Epithelial cell of esophagus (primary cell): Measurements from ENCODE around the gene SLC28A1.
A peak's percentile ranks its signal among the peaks of the same experiment; 100 is the strongest.

ENCODE experiments used
- DNase-seq: peaks from one replicate; pipeline ENCODE4 v3.0.0; 2010; ENCODE audit warnings: low read depth
- H3K4me3 ChIP-seq: 2 replicates; pipeline ENCODE4 v1.5.1; 2011; ENCODE audit warnings: mild to moderate bottlenecking, low read length, control low read depth
- TF ChIP-seq, protein P1 (sequence below): IDR thresholded peaks from 2 replicates; pipeline ENCODE4 v1.5.1; 2011; ENCODE audit warnings: low read depth, mild to moderate bottlenecking, low read length, control low read depth, inconsistent platforms; ENCODE audit not compliant: insufficient read depth; ENCODE audit errors: missing control alignments

The SLC28A1 gene

DNA sequence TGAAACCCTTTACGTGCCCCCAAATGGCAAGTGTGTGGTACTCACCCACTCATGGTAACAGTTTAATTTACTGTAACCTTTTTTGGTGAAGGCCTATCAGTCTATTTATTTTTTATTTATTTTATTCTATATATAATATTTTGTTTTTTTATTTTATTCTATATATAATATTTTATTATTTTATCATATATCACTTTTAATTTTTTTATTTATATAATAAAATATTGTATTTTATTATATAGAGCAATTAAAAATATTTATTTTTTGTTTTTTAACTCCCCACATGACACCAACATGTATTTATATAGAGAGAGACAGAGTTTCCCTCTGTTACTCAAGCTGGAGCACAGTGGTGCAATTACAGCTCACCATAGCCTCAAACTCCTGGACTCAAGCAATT lies 41.4 kb downstream of the SLC28A1 start:
- no peak for DNase-seq
- no peak overlapping the region for H3K4me3 ChIP-seq
- TF ChIP-seq, protein P1, sequence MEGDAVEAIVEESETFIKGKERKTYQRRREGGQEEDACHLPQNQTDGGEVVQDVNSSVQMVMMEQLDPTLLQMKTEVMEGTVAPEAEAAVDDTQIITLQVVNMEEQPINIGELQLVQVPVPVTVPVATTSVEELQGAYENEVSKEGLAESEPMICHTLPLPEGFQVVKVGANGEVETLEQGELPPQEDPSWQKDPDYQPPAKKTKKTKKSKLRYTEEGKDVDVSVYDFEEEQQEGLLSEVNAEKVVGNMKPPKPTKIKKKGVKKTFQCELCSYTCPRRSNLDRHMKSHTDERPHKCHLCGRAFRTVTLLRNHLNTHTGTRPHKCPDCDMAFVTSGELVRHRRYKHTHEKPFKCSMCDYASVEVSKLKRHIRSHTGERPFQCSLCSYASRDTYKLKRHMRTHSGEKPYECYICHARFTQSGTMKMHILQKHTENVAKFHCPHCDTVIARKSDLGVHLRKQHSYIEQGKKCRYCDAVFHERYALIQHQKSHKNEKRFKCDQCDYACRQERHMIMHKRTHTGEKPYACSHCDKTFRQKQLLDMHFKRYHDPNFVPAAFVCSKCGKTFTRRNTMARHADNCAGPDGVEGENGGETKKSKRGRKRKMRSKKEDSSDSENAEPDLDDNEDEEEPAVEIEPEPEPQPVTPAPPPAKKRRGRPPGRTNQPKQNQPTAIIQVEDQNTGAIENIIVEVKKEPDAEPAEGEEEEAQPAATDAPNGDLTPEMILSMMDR = no peak

DNA sequence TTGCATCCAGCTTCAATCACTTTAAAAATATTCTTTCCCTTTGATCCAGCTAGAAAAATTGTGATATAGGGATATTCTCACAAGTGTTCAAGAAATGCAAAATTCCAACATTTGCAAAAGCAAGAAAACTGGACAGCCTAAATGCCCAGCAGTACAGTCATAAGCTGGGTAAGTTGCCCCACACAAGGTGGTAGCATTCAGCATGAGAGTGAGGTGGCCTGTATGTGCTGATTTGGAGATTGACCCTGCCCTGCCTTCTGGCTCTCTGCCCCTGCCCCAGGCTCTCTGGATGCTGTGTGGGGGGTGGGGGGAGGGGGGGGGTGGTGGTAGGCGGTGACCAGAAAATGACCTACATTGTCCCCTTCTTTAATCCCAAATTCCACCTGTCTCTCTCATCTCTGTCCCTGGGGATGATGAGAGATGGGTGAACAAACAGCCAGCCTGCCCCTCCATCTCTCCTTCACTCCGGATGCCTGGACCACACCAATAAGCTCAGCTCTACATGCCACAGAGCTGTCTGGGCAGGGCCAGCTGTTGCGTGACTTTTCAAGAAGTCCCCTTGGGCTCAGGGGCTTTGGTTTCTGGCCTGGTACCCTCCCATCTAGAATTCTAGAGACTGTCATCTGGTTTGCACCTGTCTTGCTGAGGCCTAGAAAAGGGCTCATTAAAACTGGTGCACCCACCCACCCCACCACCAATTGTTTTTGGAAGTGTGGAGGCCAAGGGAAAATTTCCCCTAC lies 42.2 kb downstream of the SLC28A1 start:
- no peak overlapping the region for H3K4me3 ChIP-seq
- TF ChIP-seq, protein P1 = no peak
- DNase-seq = no peak

DNA sequence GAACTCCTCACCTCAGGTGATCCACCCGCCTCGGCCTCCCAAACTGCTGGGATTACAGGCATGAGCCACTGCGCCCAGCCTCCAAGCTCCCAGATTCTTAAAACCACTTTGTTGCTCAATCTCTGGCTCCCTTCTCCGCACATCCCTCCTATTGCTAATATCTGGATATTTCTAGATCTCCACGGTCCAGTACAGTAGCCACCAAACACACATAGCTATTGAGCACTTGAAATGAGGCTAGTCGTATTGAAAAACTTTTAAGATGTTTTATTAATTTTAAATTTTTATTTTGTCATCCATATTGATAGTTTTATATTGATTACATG lies 44.3 kb downstream of the SLC28A1 start:
- TF ChIP-seq, protein P1 = no peak
- no peak for DNase-seq

DNA sequence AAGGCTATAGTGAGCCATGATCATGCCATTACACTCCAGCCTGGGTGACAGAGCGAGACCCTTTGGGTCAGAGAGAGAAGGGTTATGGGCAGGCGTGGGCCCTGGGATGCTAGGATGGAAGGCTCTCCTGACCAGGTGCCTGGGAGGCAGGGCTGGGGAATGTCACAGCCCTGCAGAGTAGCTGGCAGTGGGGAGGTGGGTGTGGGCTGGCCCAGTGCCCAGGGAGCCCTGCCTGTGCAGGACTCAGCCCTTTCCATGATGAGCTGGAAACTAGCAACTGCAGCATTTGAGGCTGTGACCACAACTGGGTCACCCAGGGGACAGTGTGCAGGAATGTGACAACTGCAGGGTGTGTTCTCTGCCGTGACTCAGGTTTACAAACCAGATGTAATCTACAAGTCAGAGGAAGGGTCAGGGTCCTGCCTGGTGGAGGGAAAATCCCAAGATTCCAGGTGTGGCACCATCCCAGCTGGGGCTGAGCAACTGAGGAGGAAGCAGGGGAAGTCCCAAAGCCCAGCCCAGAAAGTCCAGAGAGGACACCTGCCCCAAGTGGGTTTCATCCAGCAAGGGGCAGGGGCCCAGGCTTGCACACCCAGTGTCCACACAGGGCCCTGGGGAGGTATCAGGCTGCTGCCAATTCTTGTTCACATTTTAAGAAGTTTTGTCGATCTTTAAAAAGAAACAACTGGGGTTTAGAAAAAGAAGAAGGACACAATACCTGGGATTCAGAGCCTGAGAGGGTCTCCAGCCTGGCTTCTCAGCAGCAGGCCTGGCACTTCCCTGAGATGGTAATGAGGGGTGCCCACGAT lies 45.5 kb downstream of the SLC28A1 start:
- H3K4me3 ChIP-seq = no peak overlapping the region
- TF ChIP-seq, protein P1 = no peak
- peak; percentile 81 for DNase-seq

More for the DNA sequence above, 44.3 kb downstream of the SLC28A1 start:
- H3K4me3 ChIP-seq = no peak overlapping the region

DNA sequence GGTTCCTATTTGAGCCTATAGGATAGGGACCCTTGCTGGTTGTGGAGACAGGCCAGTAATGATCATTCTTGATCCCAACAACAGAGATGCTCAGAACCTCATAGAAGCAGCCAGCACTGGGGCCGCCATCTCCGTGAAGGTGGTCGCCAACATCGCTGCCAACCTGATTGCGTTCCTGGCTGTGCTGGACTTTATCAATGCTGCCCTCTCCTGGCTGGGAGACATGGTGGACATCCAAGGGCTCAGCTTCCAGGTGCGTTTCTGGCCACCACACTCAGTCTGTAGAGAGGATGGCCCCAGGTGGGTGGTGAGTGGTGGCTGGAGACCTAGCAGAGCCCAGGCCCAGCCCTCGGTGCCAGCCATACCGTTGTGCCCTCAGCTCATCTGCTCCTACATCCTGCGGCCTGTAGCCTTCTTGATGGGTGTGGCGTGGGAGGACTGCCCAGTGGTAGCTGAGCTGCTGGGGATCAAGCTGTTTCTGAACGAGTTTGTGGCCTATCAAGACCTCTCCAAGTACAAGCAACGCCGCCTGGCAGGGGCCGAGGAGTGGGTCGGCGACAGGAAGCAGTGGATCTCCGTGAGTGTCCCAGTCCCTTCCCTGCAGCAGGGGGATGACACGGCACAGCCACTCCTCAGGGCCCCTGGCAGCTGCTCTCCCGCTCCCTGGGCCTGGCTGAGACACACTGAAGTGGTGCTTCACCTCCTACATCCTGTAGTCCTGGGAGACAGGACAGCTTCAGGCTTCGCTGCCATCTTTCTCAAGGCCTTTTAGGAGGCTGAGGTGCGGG lies 50.7 kb downstream of the SLC28A1 start:
- no peak for DNase-seq
- TF ChIP-seq, protein P1 = no peak
- H3K4me3 ChIP-seq = no peak overlapping the region

DNA sequence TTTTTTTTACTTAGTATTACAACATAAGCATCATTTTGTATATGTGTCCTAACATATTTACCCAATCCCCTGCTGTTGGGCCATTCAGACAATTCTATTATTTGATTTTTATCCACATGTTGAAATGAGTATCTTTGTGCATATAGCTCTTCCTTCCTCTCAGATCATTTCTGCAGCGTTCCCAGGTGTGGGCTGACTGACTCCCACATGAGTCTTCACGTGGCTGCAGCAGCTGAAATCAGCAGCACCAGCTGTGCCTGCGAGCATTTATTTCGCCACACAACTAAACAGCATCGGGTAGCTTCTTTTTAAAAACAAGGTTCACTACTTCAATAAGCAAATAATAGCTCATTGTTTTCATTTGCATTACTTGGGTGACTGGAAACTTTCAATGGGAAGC lies 52.7 kb downstream of the SLC28A1 start:
- DNase-seq = peak; percentile 60
- no peak overlapping the region for H3K4me3 ChIP-seq
- TF ChIP-seq, protein P1 = no peak
